ENCODE data around the gene LRRC66.

LRRC66 gene

GRCh38 chr4:52015366-52015765, 4.8 kb downstream of the LRRC66 start:
- no peak for DNase-seq (ENCODE audit: low read depth in 3 of 3, low spot score in 1 of 3)

- no peak for DNase-seq (ENCODE audit: low read depth in 3 of 3, low spot score in 1 of 3)
These were observed 5.3 kb downstream of the LRRC66 start for GRCh38 chr4:52014903-52015302.

DNA sequence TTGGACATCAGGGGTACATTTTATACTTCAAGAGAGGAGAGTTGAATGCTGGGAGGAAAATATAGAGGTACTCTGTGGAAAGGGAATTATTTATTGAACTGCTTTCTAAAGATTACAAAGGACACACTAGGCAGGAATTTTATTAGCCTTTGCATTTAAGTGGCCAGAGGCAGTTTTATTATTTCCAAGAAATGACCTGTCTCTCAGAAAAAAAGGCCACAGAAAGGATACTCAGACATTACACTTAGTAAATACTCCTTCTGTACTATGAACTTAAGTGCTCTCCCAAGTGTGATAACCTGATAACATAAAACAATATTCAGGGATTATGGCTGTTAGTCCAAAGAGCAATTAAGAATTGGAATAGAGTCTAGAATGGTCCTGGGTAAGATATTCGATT, 7.5 kb downstream of the LRRC66 start:
- DNase-seq (ENCODE audit: low read depth in 3 of 3, low spot score in 1 of 3), result no peak

GRCh38 chr4:52010986-52011385, 9.2 kb downstream of the LRRC66 start:
- DNase-seq (ENCODE audit: low read depth in 3 of 3, low spot score in 1 of 3), result no peak

DNA sequence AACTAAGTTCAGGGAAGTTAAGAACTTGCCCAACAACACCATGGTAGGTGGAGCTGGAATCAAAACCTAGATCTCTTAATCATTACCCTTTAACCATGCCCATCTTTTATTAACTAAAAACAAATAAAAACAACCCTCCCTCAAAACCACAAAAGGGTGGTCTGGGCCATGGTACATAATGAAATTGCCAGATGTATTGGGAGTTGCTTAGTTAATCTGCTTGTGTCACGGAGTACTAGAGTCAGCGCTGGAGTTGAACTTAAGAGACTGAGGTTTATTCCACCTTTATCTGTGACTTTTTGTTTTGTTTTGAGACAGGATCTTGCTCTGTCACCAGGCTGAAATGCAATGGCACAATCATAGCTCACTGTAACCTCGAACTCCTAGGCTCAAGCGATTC, 13.3 kb downstream of the LRRC66 start:
- no peak for DNase-seq (ENCODE audit: low read depth in 3 of 3, low spot score in 1 of 3)

- no peak for DNase-seq (ENCODE audit: low read depth in 3 of 3, low spot score in 1 of 3)
These were observed 14.4 kb downstream of the LRRC66 start for GRCh38 chr4:52005604-52006273.

- DNase-seq (ENCODE audit: low read depth in 3 of 3, low spot score in 1 of 3), result no peak
These were observed 15.7 kb downstream of the LRRC66 start for GRCh38 chr4:52004414-52004813.

DNA sequence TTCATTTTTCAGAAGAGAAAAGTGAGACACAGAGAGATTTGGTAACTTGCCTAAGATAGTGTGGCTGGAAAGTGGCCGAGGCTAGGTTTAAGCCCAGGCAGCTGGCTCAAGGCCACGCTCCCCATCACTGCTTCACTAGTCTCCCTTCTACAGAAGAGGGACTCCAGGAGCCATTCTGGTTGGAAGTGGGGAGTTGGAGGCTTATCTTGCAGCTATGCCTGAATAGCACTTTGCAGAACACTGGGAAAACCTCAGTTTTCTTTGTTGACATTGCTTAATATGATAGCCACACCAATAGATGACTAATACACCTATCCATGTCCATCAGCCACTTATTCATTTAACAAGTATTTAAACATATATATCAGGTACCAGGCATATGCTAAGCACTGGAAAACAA, 18.5 kb downstream of the LRRC66 start:
- no peak for DNase-seq (ENCODE audit: low read depth in 3 of 3, low spot score in 1 of 3)

GRCh38 chr4:51999250-51999649, 20.9 kb downstream of the LRRC66 start:
- no peak for DNase-seq (ENCODE audit: low read depth in 3 of 3, low spot score in 1 of 3)

DNA sequence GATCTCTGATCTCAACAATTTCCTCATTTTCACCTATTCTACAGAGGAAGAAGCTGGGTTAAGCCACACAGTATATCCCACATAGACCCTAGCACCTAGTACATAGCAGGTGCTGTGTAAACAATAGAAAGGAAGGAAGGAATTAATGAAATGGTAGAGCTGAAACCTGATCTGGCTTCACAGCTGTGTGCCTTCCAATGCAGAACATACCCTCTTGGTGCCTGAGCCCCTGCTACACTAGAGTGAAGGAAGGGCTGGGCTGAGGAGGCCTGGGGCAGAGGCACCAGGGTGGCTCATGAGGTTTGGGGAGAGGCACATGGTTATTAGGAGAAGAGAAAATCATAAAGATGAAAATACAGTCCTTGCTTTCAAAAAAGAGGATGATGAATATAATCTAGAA, 21.3 kb downstream of the LRRC66 start:
- DNase-seq (ENCODE audit: low read depth in 3 of 3, low spot score in 1 of 3), result no peak

GRCh38 chr4:51997647-51998046, 22.5 kb downstream of the LRRC66 start:
- no peak for DNase-seq (ENCODE audit: low read depth in 3 of 3, low spot score in 1 of 3)

DNA sequence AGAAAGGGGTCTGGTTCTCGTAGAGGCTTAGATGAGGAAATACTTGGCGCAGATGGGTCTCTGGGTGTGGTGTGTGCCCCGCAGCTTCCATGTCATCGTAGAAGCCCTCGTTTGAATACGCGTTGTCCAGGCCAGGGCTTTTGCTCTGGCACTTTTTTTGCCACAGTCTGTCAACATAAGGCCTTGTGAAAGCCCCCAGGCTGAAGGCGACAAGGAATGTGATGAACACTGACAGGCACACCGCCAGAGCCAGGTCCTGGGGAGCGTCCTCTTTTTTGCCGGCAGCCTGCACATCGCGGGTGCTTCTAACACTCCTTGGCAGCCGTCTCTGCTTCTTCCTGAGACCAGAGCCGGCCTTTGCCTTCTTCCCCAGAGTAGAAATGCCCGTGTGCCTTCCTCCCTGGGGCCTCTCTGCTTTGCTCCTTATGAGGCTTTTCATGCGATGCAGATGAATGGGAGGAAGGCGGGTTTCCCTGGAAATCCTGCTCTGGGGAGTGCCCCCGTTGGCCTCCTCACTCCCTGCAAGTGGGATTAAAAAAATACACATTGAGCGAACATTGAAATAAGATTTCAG, 24.4 kb downstream of the LRRC66 start:
- no peak for DNase-seq (ENCODE audit: low read depth in 3 of 3, low spot score in 1 of 3)

DNA sequence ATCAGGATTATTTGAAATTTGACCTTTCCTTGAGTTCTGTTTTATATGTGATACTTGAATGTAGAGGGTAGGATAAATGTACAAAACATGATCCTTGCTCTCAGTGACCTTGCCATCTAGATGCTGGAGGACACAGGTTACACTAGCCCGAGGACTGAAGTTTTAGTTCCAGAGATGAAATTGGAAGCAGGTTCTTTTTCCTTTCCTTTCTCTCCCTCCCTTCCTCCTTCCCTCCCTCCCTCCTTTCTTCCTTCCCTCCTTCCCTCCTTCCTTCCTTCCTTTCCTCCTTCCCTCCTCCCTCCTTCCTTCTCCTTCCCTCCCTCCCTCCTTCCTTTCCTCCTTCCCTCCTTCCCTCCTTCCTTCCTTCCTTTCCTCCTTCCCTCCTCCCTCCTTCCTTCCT, 54.3 kb downstream of the LRRC66 start:
- DNase-seq (ENCODE audit: low read depth in 3 of 3, low spot score in 1 of 3), result no peak

- DNase-seq (ENCODE audit: low read depth in 3 of 3, low spot score in 1 of 3), result no peak
These were observed 56.2 kb downstream of the LRRC66 start for GRCh38 chr4:51963841-51964517.

GRCh38 chr4:51960486-51960885, 59.7 kb downstream of the LRRC66 start:
- DNase-seq (ENCODE audit: low read depth in 3 of 3, low spot score in 1 of 3), result no peak

GRCh38 chr4:51958199-51958968, 61.8 kb downstream of the LRRC66 start:
- DNase-seq (ENCODE audit: low read depth in 3 of 3, low spot score in 1 of 3), result no peak

Measured in stimulated activated CD4-positive, alpha-beta T cell treated with anti-CD3 and anti-CD28 coated beads, TNF-alpha, amount 100 ng/mL, for 1 hour (primary cell).